H1 (cell line): ENCODE results near the gene ZBTB1.
"Not testable (repeated sequence)": the region's sequence is repeated elsewhere in the genome, so short reads cannot be mapped to it uniquely, and the experiment has no call there.

Experiments
- BACH1 ChIP-seq: IDR thresholded peaks from 2 replicates; pipeline ENCODE4 v1.6.1; 2012; ENCODE audit warnings: low read length, improper control_type of control experiment
- CTCF ChIP-seq, 3 experiments: IDR thresholded peaks; 1 replicate in 2 of 3; 2 replicates in 1 of 3; pipeline versions ENCODE4 v1.5.1 to v1.6.1; 2011; ENCODE audit warnings: low read length in 3 of 3, mild to moderate bottlenecking in 3 of 3, inconsistent platforms in 2 of 3, low read depth in 1 of 3, moderate library complexity in 1 of 3; ENCODE audit not compliant: insufficient read depth in 1 of 3; ENCODE audit errors: control extremely low read depth in 1 of 3
- EZH2 ChIP-seq: fragments of 200-600 bp; sonication (generic); IDR thresholded peaks from 2 replicates; pipeline ENCODE4 v1.7.1; 2012; ENCODE audit warnings: low read depth, mild to moderate bottlenecking, moderate library complexity, low read length, inconsistent platforms; ENCODE audit not compliant: severe bottlenecking
- JUN ChIP-seq: IDR thresholded peaks from 2 replicates; pipeline ENCODE4 v1.6.1; 2011; ENCODE audit warnings: low read depth, mild to moderate bottlenecking, improper control_type of control experiment, low read length
- JUND ChIP-seq: IDR thresholded peaks from 2 replicates; pipeline ENCODE4 v1.6.1; 2011; ENCODE audit warnings: mild to moderate bottlenecking, improper control_type of control experiment, low read length
- MAX ChIP-seq: IDR thresholded peaks from 2 replicates; pipeline ENCODE4 v1.6.1; 2012; ENCODE audit warnings: inconsistent platforms
- PHF8 ChIP-seq: fragments of 200-600 bp; sonication (generic); conservative IDR thresholded peaks from 2 replicates; pipeline ENCODE4 v1.7.1; 2012; ENCODE audit warnings: low read depth, mild to moderate bottlenecking, inconsistent platforms, low read length, moderate library complexity
- POLR2A ChIP-seq, 2 experiments: IDR thresholded peaks; 1 replicate in 1 of 2; 2 replicates in 1 of 2; pipeline ENCODE4 v1.6.1; 2011; ENCODE audit warnings: low read depth in 2 of 2, low read length in 2 of 2, mild to moderate bottlenecking in 2 of 2; ENCODE audit errors: control extremely low read depth in 1 of 2
- POLR2AphosphoS5 ChIP-seq: IDR thresholded peaks from 2 replicates; pipeline ENCODE4 v1.6.1; 2011; ENCODE audit warnings: low read depth, low read length
- SIN3A ChIP-seq, 2 experiments: IDR thresholded peaks in 1 of 2; conservative IDR thresholded peaks in 1 of 2; 2 replicates each; pipeline ENCODE4 v1.6.1; 2011 to 2012; ENCODE audit warnings: low read length in 2 of 2, improper control_type of control experiment in 1 of 2, low read depth in 1 of 2, mild to moderate bottlenecking in 1 of 2
- SIX5 ChIP-seq: IDR thresholded peaks from 2 replicates; pipeline ENCODE4 v1.6.1; 2011; ENCODE audit warnings: mild to moderate bottlenecking, low read depth, low read length
- TCF12 ChIP-seq: IDR thresholded peaks from 2 replicates; pipeline ENCODE4 v1.6.1; 2011; ENCODE audit warnings: low read depth, mild to moderate bottlenecking, low read length
- USF2 ChIP-seq: IDR thresholded peaks from 2 replicates; pipeline ENCODE4 v1.6.1; 2011; ENCODE audit warnings: low read length, improper control_type of control experiment
- YY1 ChIP-seq: IDR thresholded peaks from 2 replicates; pipeline ENCODE4 v1.6.1; 2011; ENCODE audit warnings: low read depth, mild to moderate bottlenecking, low read length

GRCh38 chr14:64558216-64558615, 53.6 kb downstream of the ZBTB1 start:
- TF ChIP-seq YY1; SIN3A (conservative IDR thresholded peaks at IDR 0.05 in 1 of 2, IDR thresholded peaks at IDR 0.05 in 1 of 2; ENCODE audit: low read depth in 1 of 2, low read length in 2 of 2); POLR2AphosphoS5; TCF12; CTCF (IDR thresholded peaks at IDR 0.05; ENCODE audit: control extremely low read depth in 1 of 3, insufficient read depth in 1 of 3, low read depth in 1 of 3, low read length in 3 of 3); EZH2; MAX; SIX5; USF2; POLR2A (IDR thresholded peaks at IDR 0.05; ENCODE audit: control extremely low read depth in 1 of 2, low read depth in 2 of 2, low read length in 2 of 2); BACH1; JUN; PHF8; JUND: not testable (repeated sequence)
